B cell (primary cell): ENCODE results near the gene COTL1. TPM values are rescaled to one million over a fixed set of nuclear protein-coding genes. Genes with fewer than 3 reads are reported as not detected.
"Not testable (repeated sequence)": the region's sequence is repeated elsewhere in the genome, so short reads cannot be mapped to it uniquely, and the experiment has no call there.

ENCODE experiments used
- ATAC-seq: fragments of 200-7000 bp; cut with Tn5 transposase; one replicate; pipeline ENCODE4 v1.10.0; 2021; ENCODE audit warnings: low read depth, mild to moderate bottlenecking, moderate number of reproducible peaks, moderate library complexity
- CTCF ChIA-PET: fragments of 350-600 bp; sonication (Branson Sonifier 250); formaldehyde crosslinking; loops from one replicate; lab custom pipeline; 2021; ENCODE audit warnings: antibody characterized with exemption, inconsistent platforms; lab: Charles Lee
- POLR2A ChIA-PET: fragments of 350-600 bp; sonication (Branson Sonifier 250); formaldehyde crosslinking; loops from one replicate; lab custom pipeline; 2021; ENCODE audit warnings: antibody characterized with exemption; lab: Charles Lee
- DNase-seq: peaks from one replicate; pipeline ENCODE4 v3.0.0; 2013
- H2AFZ ChIP-seq: 2 replicates; pipeline ENCODE4 v1.6.1; 2012; ENCODE audit warnings: mild to moderate bottlenecking, low read depth, low read length; ENCODE audit not compliant: insufficient read depth, poor library complexity, severe bottlenecking
- H3K27ac ChIP-seq, 2 donors: 1 replicate in 1 of 2; 2 replicates in 1 of 2; pipeline ENCODE4 v1.5.1; 2012 to 2013; ENCODE audit warnings: low read length in 2 of 2, mild to moderate bottlenecking in 2 of 2, moderate library complexity in 1 of 2
- H3K27me3 ChIP-seq, 4 experiments: fragments of 200-600 bp in 1 of 4; sonication (generic) in 1 of 4; replicated peaks in 1 of 4; 1 replicate in 2 of 4; 2 replicates in 2 of 4; pipeline versions ENCODE4 v1.6.1 to v1.7.0; 2013 to 2016; ENCODE audit warnings: low read length in 3 of 4, mild to moderate bottlenecking in 2 of 4, mixed read lengths in 1 of 4, moderate library complexity in 1 of 4; ENCODE audit not compliant: insufficient read depth in 4 of 4, control insufficient read depth in 3 of 4; ENCODE audit errors: control extremely low read depth in 1 of 4
- H3K36me3 ChIP-seq, 2 experiments: replicated peaks in 1 of 2; 1 replicate in 1 of 2; 2 replicates in 1 of 2; pipeline versions ENCODE4 v1.6.1 to v1.7.1; 2013; ENCODE audit warnings: low read length in 1 of 2; ENCODE audit not compliant: insufficient read depth in 2 of 2, control insufficient read depth in 1 of 2; ENCODE audit errors: control extremely low read depth in 1 of 2, extremely low read depth in 1 of 2
- H3K4me1 ChIP-seq, 2 donors: fragments of 200-600 bp in 1 of 2; sonication (generic) in 1 of 2; 1 replicate in 1 of 2; 2 replicates in 1 of 2; pipeline versions ENCODE4 v1.5.1 to v1.6.1; 2013 to 2017; ENCODE audit warnings: low read length in 2 of 2; ENCODE audit not compliant: control insufficient read depth in 2 of 2, insufficient read depth in 2 of 2
- H3K4me2 ChIP-seq: replicated peaks from 2 replicates; pipeline ENCODE3; 2012; ENCODE audit warnings: mild to moderate bottlenecking, low read depth, low read length; ENCODE audit not compliant: poor library complexity, severe bottlenecking
- H3K4me3 ChIP-seq, 5 experiments: fragments of 200-600 bp in 1 of 5; sonication (generic) in 1 of 5; 1 replicate in 3 of 5; 2 replicates in 2 of 5; pipeline versions ENCODE4 v1.5.1 to v1.7.0; 2011 to 2016; ENCODE audit warnings: low read length in 4 of 5, mild to moderate bottlenecking in 4 of 5, low read depth in 2 of 5, control low read depth in 1 of 5, moderate library complexity in 1 of 5; ENCODE audit not compliant: insufficient read depth in 1 of 5; ENCODE audit errors: control extremely low read depth in 1 of 5, extremely low read depth in 1 of 5
- H3K79me2 ChIP-seq: fragments of 200-600 bp; sonication (generic); one replicate; pipeline ENCODE4 v1.6.0; 2016; ENCODE audit warnings: low read length; ENCODE audit not compliant: control insufficient read depth, insufficient read depth
- H3K9ac ChIP-seq: fragments of 200-600 bp; sonication (generic); 2 replicates; pipeline ENCODE4 v1.6.1; 2017; ENCODE audit warnings: mild to moderate bottlenecking, low read length, moderate library complexity
- H3K9me3 ChIP-seq, 3 donors: one replicate each; pipeline versions ENCODE4 v1.6.1 to v1.7.1; 2013; ENCODE audit warnings: low read length in 2 of 3; ENCODE audit not compliant: control insufficient read depth in 2 of 3, insufficient read depth in 1 of 3; ENCODE audit errors: control extremely low read depth in 1 of 3
- H4K20me1 ChIP-seq: 2 replicates; pipeline ENCODE4 v1.6.0; 2012; ENCODE audit warnings: mild to moderate bottlenecking, low read length; ENCODE audit not compliant: insufficient read depth, control insufficient read depth, poor library complexity, severe bottlenecking
- H3K27ac Mint-ChIP-seq: one replicate; pipeline ENCODE4 v1.8.0; 2021; ENCODE audit warnings: mixed read lengths
- H3K27me3 Mint-ChIP-seq: one replicate; pipeline ENCODE4 v1.8.0; 2021; ENCODE audit warnings: mixed read lengths
- H3K4me1 Mint-ChIP-seq: one replicate; pipeline ENCODE4 v1.8.0; 2021; ENCODE audit warnings: mixed read lengths
- H3K4me3 Mint-ChIP-seq: one replicate; pipeline ENCODE4 v1.8.0; 2021; ENCODE audit warnings: mixed read lengths
- H3K9me3 Mint-ChIP-seq: one replicate; pipeline ENCODE4 v1.8.0; 2022; ENCODE audit warnings: mixed read lengths; ENCODE audit not compliant: insufficient read depth
- CTCF ChIP-seq: fragments of 200-600 bp; IDR thresholded peaks from one replicate; pipeline ENCODE4 v1.8.0; 2022; ENCODE audit warnings: antibody characterized with exemption, mild to moderate bottlenecking
- EZH2 ChIP-seq: IDR thresholded peaks from 2 replicates; pipeline ENCODE4 v1.6.1; 2012; ENCODE audit warnings: borderline replicate concordance, low read depth, mild to moderate bottlenecking, moderate library complexity, low read length; ENCODE audit not compliant: insufficient read depth, poor library complexity, severe bottlenecking
- WGBS: methylation state at CpG from one replicate; pipeline ENCODE4 v1.1.5; 2013; ENCODE audit warnings: missing lambda C conversion rate; ENCODE audit not compliant: insufficient coverage; 5-methylcytosine and 5-hydroxymethylcytosine counted together
- intact Hi-C: fragments of 100-400 bp; cut with micrococcal nuclease; formaldehyde crosslinking; loops from one replicate; pipeline ENCODE4 v1.10.0; 2022
- polyA plus RNA-seq: library from polyadenylated mRNA; depleted of rRNA; stranded (reverse); fragments of >200 nt; gene quantifications from 2 replicates; pipeline ENCODE4 v1.2.3, GENCODE V29; 2012
- total RNA-seq, 2 donors: library from RNA; stranded (reverse); fragments of 120-200 nt in 1 of 2; gene quantifications; 1 replicate in 1 of 2; 2 replicates in 1 of 2; pipeline versions ENCODE4 v1.2.3 to v1.2.4, GENCODE V29; 2013 to 2022

COTL1 gene
- total and polyA plus RNA-seq, 2 donors (not counting 1 experiment from before 2014, with no cell fraction given), result 158 to 264 TPM

- no peak overlapping the region for H3K27ac ChIP-seq
- peaks cover 0 to 9% (median 0%) of the 10 kb centered on the region in 3 donors for H3K9me3 ChIP-seq
- ChIA-PET POLR2A (interaction anchor here (0.6 to 0.7 kb wide), 2 partner anchors 130 to 241 kb away, joined by 5 to 9 read pairs; partner anchors contain the start of gene KLHL36), CTCF (interaction anchor here (1.2 kb wide), 1 partner anchor 104 kb away, joined by 3 read pairs; no protein-coding TSS in a partner anchor)
- ATAC-seq, result no peak
- no peak for DNase-seq
- TF ChIP-seq CTCF, result no peak
- TF ChIP-seq EZH2, result no peak
- no peaks in the 10 kb centered on the region for H3K79me2 ChIP-seq
- WGBS, result 78% methylated on average over 11 of the region's 17 CpGs
- H2AFZ ChIP-seq, result no peak overlapping the region
- no peaks in the 10 kb centered on the region for H3K27me3 ChIP-seq
- H3K36me3 ChIP-seq, result no peaks in the 10 kb centered on the region
- peaks cover 15 to 18% of the 10 kb centered on the region in 2 donors for H3K4me1 ChIP-seq
- no peaks in the 10 kb centered on the region for H3K9me3 Mint-ChIP-seq
- no peak overlapping the region for H3K4me3 ChIP-seq
- peaks cover 15% of the 10 kb centered on the region for H3K4me1 Mint-ChIP-seq
- intact Hi-C loops, result no loop called here
- no peak overlapping the region for H3K9ac ChIP-seq
- no peaks in the 10 kb centered on the region for H3K27me3 Mint-ChIP-seq
- H4K20me1 ChIP-seq, result no peaks in the 10 kb centered on the region
- H3K27ac Mint-ChIP-seq, result no peak overlapping the region
- no peak overlapping the region for H3K4me2 ChIP-seq
- no peak overlapping the region for H3K4me3 Mint-ChIP-seq
Observed at GRCh38 chr16:84518804-84519341, 99.0 kb downstream of the COTL1 start.

- H3K4me3 Mint-ChIP-seq, H3K4me2 ChIP-seq, H3K27me3 Mint-ChIP-seq, ATAC-seq, H3K9me3 ChIP-seq, H3K27me3 ChIP-seq, H3K4me3 ChIP-seq, H4K20me1 ChIP-seq, H3K9ac ChIP-seq, H3K9me3 Mint-ChIP-seq, H2AFZ ChIP-seq, DNase-seq, H3K27ac ChIP-seq, intact Hi-C loops, H3K79me2 ChIP-seq, H3K27ac Mint-ChIP-seq, H3K36me3 ChIP-seq: not testable (repeated sequence)
- ChIA-PET POLR2A (interaction anchor here (0.6 to 0.7 kb wide), 2 partner anchors 130 to 242 kb away, joined by 5 to 9 read pairs; partner anchors contain the start of gene KLHL36), CTCF (interaction anchor here (0.7 to 2.4 kb wide), 5 partner anchors 12 to 211 kb away, joined by 3 to 12 read pairs (median 4); no protein-coding TSS in a partner anchor)
- H3K4me1 ChIP-seq, result peaks cover 20 to 25% of the 10 kb centered on the region in 2 donors
- peaks cover 19% of the 10 kb centered on the region for H3K4me1 Mint-ChIP-seq
- WGBS, result no CpG with 5 or more reads among the region's 3 CpGs
Observed at GRCh38 chr16:84518220-84518619, 99.7 kb downstream of the COTL1 start.
